Colonic mucosa (tissue), 4 donors: ENCODE data around the gene LHFPL5. TPM values are rescaled to one million over a fixed set of nuclear protein-coding genes. Genes with fewer than 3 reads are reported as not detected.

ENCODE experiments used
- DNase-seq: peaks from one replicate; pipeline ENCODE4 v3.0.0-alpha.2; 2020
- H3K27ac ChIP-seq: fragments of 200-600 bp; one replicate; pipeline ENCODE4 v1.8.0; 2021
- H3K27me3 ChIP-seq: fragments of 200-600 bp; one replicate; pipeline ENCODE4 v1.8.0; 2021
- H3K36me3 ChIP-seq: fragments of 200-600 bp; one replicate; pipeline ENCODE4 v1.8.0; 2021
- H3K4me1 ChIP-seq: fragments of 200-600 bp; one replicate; pipeline ENCODE4 v1.8.0; 2021; ENCODE audit warnings: mild to moderate bottlenecking
- H3K4me3 ChIP-seq: fragments of 200-600 bp; one replicate; pipeline ENCODE4 v1.8.0; 2021
- H3K9ac ChIP-seq, 2 donors: one replicate each; pipeline ENCODE4 v1.7.0; 2013; ENCODE audit warnings: control low read depth in 2 of 2, low read depth in 2 of 2, low read length in 2 of 2
- H3K9me3 ChIP-seq: fragments of 200-600 bp; one replicate; pipeline ENCODE4 v1.8.0; 2021
- intact Hi-C: fragments of 100-400 bp; cut with DNase I; formaldehyde crosslinking; loops from one replicate; pipeline ENCODE4 v1.14.1; 2022
- total RNA-seq, 2 donors: library from RNA; stranded (reverse); fragmentation: NEBNext Ultra II Directional in 1 of 2; extraction: Animal tissue kit (Norgen Biotek cat#: 25700) in 1 of 2; gene quantifications; one replicate each; pipeline ENCODE4 v1.2.1, GENCODE V29; 2021
- TF ChIP-seq, protein P1 (sequence below): fragments of 200-600 bp; IDR thresholded peaks from one replicate; pipeline ENCODE4 v1.8.0; 2022; ENCODE audit warnings: antibody characterized with exemption, mild to moderate bottlenecking
- donor health status: healthy.
- donor health status: DM: no; HTN: no; CAD: no.
- donor health status: DM: no; HTN: no; CAD: no.

The LHFPL5 gene
- total RNA-seq, 2 donors from 2014 or later, result not detected

DNA sequence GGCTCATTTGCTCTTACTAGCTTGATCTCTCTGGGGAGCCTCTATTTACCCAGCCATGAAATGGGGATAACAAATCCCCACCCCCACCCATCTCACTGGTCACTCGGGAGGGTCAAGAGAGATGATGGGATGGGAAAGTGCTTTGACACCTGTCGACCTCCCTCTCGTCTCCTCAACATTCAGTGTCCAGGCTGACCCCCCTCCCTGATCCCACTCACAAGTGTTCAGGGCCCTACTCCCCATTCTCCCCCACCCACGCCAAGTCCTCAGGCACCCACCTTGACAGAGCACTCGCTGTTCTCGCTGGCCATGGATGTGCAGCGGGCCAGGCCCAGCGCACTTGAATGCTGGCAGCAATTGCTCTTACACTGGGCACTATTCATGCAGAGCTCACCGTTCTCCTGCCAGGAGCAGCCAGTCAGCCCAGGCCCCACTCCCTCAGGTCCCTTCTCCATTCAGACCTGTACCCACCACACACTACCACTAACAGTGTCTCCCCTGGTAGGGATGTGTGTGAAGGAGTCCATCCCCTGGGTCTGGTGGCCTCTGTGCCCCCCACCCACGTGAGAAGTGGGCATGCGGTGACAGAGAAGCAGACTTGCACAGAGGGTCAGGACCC lies 9.6 kb upstream of the LHFPL5 start:
- no peaks in the 10 kb centered on the region for H3K36me3 ChIP-seq
- no peak overlapping the region for H3K9ac ChIP-seq
- TF ChIP-seq, protein P1, sequence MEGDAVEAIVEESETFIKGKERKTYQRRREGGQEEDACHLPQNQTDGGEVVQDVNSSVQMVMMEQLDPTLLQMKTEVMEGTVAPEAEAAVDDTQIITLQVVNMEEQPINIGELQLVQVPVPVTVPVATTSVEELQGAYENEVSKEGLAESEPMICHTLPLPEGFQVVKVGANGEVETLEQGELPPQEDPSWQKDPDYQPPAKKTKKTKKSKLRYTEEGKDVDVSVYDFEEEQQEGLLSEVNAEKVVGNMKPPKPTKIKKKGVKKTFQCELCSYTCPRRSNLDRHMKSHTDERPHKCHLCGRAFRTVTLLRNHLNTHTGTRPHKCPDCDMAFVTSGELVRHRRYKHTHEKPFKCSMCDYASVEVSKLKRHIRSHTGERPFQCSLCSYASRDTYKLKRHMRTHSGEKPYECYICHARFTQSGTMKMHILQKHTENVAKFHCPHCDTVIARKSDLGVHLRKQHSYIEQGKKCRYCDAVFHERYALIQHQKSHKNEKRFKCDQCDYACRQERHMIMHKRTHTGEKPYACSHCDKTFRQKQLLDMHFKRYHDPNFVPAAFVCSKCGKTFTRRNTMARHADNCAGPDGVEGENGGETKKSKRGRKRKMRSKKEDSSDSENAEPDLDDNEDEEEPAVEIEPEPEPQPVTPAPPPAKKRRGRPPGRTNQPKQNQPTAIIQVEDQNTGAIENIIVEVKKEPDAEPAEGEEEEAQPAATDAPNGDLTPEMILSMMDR, result no peak
- no peaks in the 10 kb centered on the region for H3K9me3 ChIP-seq
- intact Hi-C loops, result no loop called here
- no peak for DNase-seq
- no peaks in the 10 kb centered on the region for H3K27me3 ChIP-seq
- no peaks in the 10 kb centered on the region for H3K4me1 ChIP-seq
- no peak overlapping the region for H3K4me3 ChIP-seq
- no peak overlapping the region for H3K27ac ChIP-seq

DNA sequence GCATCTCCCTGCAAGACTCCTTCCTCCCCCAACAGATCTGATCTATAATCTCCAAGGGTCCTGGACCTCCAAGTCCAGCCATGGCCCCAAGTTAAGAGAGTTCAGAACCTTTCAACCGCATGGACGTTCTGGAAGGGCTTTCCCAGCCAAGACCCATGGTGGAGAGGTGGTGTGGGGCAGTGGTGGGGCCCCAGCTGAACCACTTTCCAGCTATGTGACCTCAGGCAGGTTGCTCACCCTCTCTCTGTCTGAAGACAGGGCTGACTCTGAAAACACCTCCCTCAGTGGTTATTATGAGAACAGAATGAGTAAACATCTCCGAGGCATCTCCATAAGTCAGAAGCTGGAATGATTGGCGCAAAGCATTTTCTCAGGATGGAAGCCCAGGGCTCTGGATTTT lies 8.9 kb upstream of the LHFPL5 start:
- Histone ChIP-seq H3K9ac (no peak overlapping the region), H3K4me1 (no peaks in the 10 kb centered on the region), H3K9me3 (no peaks in the 10 kb centered on the region), H3K36me3 (no peaks in the 10 kb centered on the region), H3K27me3 (no peaks in the 10 kb centered on the region), H3K27ac (no peak overlapping the region), H3K4me3 (no peak overlapping the region)
- intact Hi-C loops, result no loop called here
- no peak for DNase-seq
- TF ChIP-seq, protein P1, result no peak

DNA sequence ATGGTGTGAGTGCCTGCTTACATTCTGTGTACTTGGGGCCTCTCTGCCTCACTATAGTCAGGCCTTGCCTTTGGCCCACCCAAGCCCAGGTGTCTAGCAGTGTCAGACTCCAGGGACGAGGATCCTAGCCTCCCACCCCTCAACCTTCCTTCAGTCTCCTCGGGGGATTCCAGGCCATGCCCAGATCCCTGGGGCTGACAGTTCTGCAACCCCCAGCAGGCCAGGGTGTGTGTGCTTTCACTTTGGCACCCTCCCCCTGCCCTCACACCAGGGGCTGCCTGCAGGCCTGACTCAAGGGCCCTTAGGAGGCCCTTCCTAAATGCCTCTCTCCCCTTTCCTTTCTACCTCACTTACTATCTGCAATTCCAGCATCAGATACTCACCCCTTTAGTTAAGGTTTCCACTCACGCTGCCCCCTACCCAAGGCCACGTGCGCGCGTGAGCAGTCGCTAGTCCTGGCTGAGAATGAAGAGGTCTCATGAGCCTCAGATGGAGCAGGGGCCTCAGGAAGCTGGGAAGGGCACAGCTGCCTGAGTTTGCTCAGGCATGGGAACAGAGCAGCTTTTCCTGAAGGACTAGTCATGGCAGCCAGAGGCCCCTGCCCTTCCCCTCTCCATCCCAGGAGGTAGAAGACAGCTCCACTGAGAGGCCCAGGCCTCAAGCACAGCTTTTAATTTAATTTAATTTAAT lies 7.2 kb upstream of the LHFPL5 start:
- Histone ChIP-seq H3K27me3 (no peaks in the 10 kb centered on the region), H3K9ac (no peak overlapping the region), H3K4me3 (no peak overlapping the region), H3K4me1 (no peaks in the 10 kb centered on the region), H3K27ac (no peak overlapping the region), H3K36me3 (no peaks in the 10 kb centered on the region), H3K9me3 (no peaks in the 10 kb centered on the region)
- TF ChIP-seq, protein P1, result no peak
- intact Hi-C loops, result no loop called here
- no peak for DNase-seq

DNA sequence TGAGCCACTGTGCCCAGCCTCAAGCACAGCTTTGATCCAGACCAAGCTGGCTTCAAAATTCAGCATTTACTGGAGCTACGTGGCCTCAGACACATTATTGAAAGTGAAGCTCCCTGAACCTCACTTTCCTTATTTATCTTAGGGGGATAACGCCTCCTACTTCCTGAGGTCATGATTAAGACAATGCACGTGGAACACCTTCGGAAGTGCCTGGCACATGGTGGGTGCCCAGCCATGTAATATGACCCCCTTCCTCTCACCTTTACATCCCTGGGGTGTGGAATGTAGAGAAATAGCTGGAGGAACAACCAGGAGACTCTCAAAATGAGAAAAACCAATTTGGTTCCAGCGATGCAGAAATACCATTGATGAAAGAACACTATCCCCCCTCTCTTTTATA lies 6.4 kb upstream of the LHFPL5 start:
- TF ChIP-seq, protein P1, result no peak
- Histone ChIP-seq H3K36me3 (no peaks in the 10 kb centered on the region), H3K9ac (no peak overlapping the region), H3K4me3 (no peak overlapping the region), H3K27me3 (no peaks in the 10 kb centered on the region), H3K4me1 (no peaks in the 10 kb centered on the region), H3K9me3 (no peaks in the 10 kb centered on the region), H3K27ac (no peak overlapping the region)
- intact Hi-C loops, result no loop called here
- no peak for DNase-seq

DNA sequence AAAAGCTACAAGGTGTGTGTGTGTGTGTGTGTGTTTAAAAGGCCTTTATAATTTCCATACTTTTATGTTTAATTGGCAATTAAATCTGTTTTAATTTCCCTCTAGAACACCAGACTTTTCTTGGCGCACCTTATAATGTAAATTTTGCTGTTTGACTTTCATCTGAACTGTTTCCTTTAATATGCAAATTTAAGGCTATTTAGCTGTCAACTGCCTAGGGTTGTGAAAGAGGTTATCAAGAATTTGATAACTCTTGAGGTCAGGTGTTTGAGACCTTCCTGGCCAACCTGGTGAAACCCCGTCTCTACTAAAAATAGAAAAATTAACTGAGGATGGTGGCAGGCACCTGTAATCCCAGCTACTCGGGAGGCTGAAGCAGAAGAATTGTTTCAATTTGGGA lies 4.0 kb upstream of the LHFPL5 start:
- intact Hi-C loops, result no loop called here
- Histone ChIP-seq H3K9me3 (no peaks in the 10 kb centered on the region), H3K4me3 (no peak overlapping the region), H3K9ac (no peak overlapping the region), H3K4me1 (no peaks in the 10 kb centered on the region), H3K27ac (no peak overlapping the region), H3K36me3 (no peaks in the 10 kb centered on the region), H3K27me3 (no peaks in the 10 kb centered on the region)
- TF ChIP-seq, protein P1, result no peak
- DNase-seq, result no peak
